Adrenal gland (tissue), 12 donors: ENCODE measurements around the gene SLC22A4. TPM values are rescaled to one million over a fixed set of nuclear protein-coding genes. Genes with fewer than 3 reads are reported as not detected.

ENCODE experiments used
- DNase-seq, 7 donors: peaks; one replicate each; pipeline ENCODE4 v3.0.0-alpha.2; 2019 to 2020
- H3K27ac ChIP-seq, 5 donors: fragments of 200-600 bp; sonication (generic) in 4 of 5; 1 replicate in 3 of 5; 2 replicates in 2 of 5; pipeline versions ENCODE4 v1.5.1 to v1.8.0; 2016 to 2020; ENCODE audit warnings: mild to moderate bottlenecking in 1 of 5
- H3K27me3 ChIP-seq: fragments of 200-600 bp; 2 replicates; pipeline ENCODE4 v1.8.0; 2021
- H3K36me3 ChIP-seq, 2 donors: fragments of 200-600 bp; replicated peaks in 1 of 2; 1 replicate in 1 of 2; 2 replicates in 1 of 2; pipeline versions ENCODE4 v1.5.1 to v1.8.0; 2018 to 2022
- H3K4me1 ChIP-seq, 2 donors: fragments of 200-600 bp; replicated peaks in 1 of 2; 1 replicate in 1 of 2; 2 replicates in 1 of 2; pipeline versions ENCODE4 v1.5.1 to v1.8.0; 2018 to 2021
- H3K4me3 ChIP-seq, 4 donors: fragments of 200-600 bp; sonication (generic) in 3 of 4; one replicate each; pipeline ENCODE4 v1.5.1; 2016 to 2018
- H3K9me3 ChIP-seq, 3 donors: fragments of 200-600 bp; sonication (generic) in 1 of 3; replicated peaks in 1 of 3; 1 replicate in 2 of 3; 2 replicates in 1 of 3; pipeline versions ENCODE4 v1.5.1 to v1.8.0; 2016 to 2021
- POLR2A ChIP-seq, 2 donors: fragments of 450-650 bp; IDR thresholded peaks; one replicate each; pipeline ENCODE4 v1.6.1; 2017; ENCODE audit warnings: antibody characterized with exemption in 2 of 2, mild to moderate bottlenecking in 2 of 2, moderate library complexity in 1 of 2
- WGBS, 4 donors: extraction: QIAGEN DNeasy Blood & Tissue Kit in 2 of 4; methylation state at CpG; one replicate each; pipeline versions ENCODE4 v1.1.5 to v1.1.7; 2013 to 2017; 5-methylcytosine and 5-hydroxymethylcytosine counted together
- intact Hi-C, 2 donors: fragments of 100-400 bp; cut with DNase I; formaldehyde crosslinking; loops; one replicate each; pipeline versions ENCODE4 v1.14.1 to v1.15.0; 2022 to 2023
- polyA plus RNA-seq, 3 donors: library from polyadenylated mRNA; stranded (reverse); fragments of 200-250 nt in 2 of 3; fragments of 350-450 nt in 1 of 3; fragmentation: Illumina TruSeq in 1 of 3; extraction: RNeasy Lipid Tissue Mini Kit (QIAGEN cat#74804) in 1 of 3; gene quantifications; one replicate each; pipeline ENCODE4 v1.2.3, GENCODE V29; 2013 to 2014
- total RNA-seq, 9 donors: library from RNA; depleted of rRNA in 4 of 9; stranded (reverse); fragments of >200 nt in 4 of 9; fragments of 120-200 nt in 1 of 9; fragmentation: NEBNext Ultra II Directional in 1 of 9; extraction: Animal tissue kit (Norgen Biotek cat#: 25700) in 1 of 9; gene quantifications; one replicate each; pipeline versions ENCODE4 v1.1.0 to v1.2.4, GENCODE V29; 2013 to 2023
- TF ChIP-seq, protein P1 (sequence below), 6 experiments: fragments of 450-650 bp in 4 of 6; fragments of 200-600 bp in 2 of 6; sonication (generic) in 1 of 6; IDR thresholded peaks; 1 replicate in 5 of 6; 2 replicates in 1 of 6; pipeline versions ENCODE4 v1.5.1 to v1.8.0; 2016 to 2021; ENCODE audit warnings: antibody characterized with exemption in 6 of 6, mild to moderate bottlenecking in 2 of 6, moderate library complexity in 1 of 6
- donor health status: healthy with polysubstance abuse.
- donor health status: Bipolar disorder and iron deficiency.
- donor health status: DM: yes; HTN: yes; CAD: no.
- donor health status: DM: no; HTN: no; CAD: no.
- donor health status: DM: no; HTN: no; CAD: no.
- donor health status: DM: yes; HTN: yes; CAD: no.

SLC22A4 gene
- total and polyA plus RNA-seq, 12 donors = 1.4 to 8.2 (median 3.2) TPM

DNA sequence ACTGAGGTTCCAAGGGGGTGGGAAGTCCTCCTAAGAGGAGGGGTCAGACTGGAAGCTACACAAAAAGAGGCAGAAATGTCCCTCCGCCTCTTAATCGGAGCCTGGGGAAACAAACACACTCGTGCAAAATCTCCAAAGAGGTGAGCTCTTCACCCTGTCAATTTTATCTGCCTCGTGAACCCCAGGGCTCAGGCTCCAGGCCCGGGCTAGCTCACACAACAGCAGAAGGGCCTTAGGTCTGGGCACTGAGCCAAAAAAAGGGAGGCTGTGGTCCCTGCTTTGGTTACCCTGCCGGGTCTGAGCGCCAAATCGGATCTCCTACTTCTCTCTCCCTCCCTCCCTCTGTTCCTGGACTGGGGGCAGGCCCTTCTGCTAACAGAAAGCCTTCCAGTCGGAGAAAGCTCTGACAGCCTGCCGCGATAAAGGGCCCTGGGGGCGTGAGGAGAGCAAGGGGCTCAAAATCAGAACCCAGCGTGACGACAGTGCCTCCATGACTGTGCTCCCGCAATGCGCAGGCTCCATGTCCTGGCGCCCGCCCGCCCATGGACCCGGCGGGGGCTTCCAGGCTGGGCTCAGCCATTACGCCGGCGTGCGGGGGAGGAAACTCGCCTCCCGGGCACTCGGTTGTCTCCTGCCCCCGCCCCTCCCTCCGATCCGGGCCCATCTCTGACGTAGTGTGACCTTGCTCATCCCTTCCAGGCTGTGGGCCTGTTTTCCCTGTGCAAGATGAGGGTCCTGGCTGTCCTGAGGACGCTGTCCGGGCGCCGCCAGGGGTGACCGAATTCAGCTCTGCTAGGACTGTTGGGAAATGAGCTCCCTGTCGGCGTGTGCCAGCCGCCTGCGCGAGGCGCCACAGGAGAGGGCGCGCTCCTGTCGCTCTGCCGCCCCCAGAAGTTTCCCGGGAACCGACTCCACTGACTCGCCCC lies 865 bp upstream of the SLC22A4 start:
- peak; percentile 21 to 65 for TF ChIP-seq POLR2A (IDR thresholded peaks at IDR 0.05)
- TF ChIP-seq, protein P1, sequence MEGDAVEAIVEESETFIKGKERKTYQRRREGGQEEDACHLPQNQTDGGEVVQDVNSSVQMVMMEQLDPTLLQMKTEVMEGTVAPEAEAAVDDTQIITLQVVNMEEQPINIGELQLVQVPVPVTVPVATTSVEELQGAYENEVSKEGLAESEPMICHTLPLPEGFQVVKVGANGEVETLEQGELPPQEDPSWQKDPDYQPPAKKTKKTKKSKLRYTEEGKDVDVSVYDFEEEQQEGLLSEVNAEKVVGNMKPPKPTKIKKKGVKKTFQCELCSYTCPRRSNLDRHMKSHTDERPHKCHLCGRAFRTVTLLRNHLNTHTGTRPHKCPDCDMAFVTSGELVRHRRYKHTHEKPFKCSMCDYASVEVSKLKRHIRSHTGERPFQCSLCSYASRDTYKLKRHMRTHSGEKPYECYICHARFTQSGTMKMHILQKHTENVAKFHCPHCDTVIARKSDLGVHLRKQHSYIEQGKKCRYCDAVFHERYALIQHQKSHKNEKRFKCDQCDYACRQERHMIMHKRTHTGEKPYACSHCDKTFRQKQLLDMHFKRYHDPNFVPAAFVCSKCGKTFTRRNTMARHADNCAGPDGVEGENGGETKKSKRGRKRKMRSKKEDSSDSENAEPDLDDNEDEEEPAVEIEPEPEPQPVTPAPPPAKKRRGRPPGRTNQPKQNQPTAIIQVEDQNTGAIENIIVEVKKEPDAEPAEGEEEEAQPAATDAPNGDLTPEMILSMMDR (IDR thresholded peaks at IDR 0.05) = peak in 2 of 6 experiments; percentile 0 to 3
- intact Hi-C loops = loop anchor here in 1 of 2 donors (10.0 kb wide), 1 partner anchor 71 kb away; the partner anchor contains the start of gene SLC22A5
- WGBS, 4 donors = 1 to 10% (median 4%) methylated on average over 10 to 50 of the region's 50 CpGs

DNA sequence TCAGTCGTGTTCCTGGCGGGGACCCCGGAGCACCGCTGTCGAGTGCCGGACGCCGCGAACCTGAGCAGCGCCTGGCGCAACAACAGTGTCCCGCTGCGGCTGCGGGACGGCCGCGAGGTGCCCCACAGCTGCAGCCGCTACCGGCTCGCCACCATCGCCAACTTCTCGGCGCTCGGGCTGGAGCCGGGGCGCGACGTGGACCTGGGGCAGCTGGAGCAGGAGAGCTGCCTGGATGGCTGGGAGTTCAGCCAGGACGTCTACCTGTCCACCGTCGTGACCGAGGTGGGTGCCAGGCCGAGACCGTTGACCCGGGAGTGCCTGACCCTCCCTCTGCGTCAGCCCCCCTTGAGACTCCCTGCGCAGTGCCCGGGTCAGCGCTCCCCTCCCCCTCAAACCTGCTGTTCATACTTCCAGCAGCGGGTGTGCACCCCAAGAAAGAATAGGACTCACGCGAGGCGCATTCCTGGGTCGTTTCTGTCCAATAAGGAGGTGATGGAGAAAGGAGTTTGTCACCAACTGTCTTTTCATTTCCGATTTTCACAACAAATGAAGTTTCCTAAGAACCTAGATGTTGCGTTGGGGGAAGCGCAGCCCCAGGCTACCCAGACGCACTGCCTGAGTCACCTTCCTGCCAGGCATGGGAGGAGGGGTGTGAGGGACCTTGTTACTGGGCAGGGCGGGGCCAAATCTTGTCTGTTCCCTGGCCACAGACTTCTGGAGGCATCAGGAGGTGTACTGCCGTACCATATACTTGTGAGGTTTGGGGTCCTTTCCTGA lies 722 bp downstream of the SLC22A4 start:
- intact Hi-C loops = loop anchor here in 1 of 2 donors (10.0 kb wide), 1 partner anchor 70 kb away; the partner anchor contains the start of gene SLC22A5
- peak; percentile 73 to 94 (median 91) for DNase-seq
- WGBS, 4 donors = 2 to 19% (median 5%) methylated on average over 11 to 50 of the region's 50 CpGs
- Histone ChIP-seq H3K4me1 (peaks cover 0 to 22% of the 10 kb centered on the region in 2 donors), H3K27me3 (no peaks in the 10 kb centered on the region), H3K9me3 (no peaks in the 10 kb centered on the region), H3K4me3 (peak overlapping the region in 3 of 4 donors; percentile 42 to 73 (median 68)), H3K27ac (peak overlapping the region; percentile 92 to 100 (median 99)), H3K36me3 (no peaks in the 10 kb centered on the region)
- peak in 1 of 2 donors; percentile 40 for TF ChIP-seq POLR2A (IDR thresholded peaks at IDR 0.05)
- TF ChIP-seq, protein P1 (IDR thresholded peaks at IDR 0.05) = no peak

More for the DNA sequence above, 865 bp upstream of the SLC22A4 start:
- Histone ChIP-seq H3K4me3 (peak overlapping the region; percentile 27 to 73 (median 66)), H3K27me3 (no peaks in the 10 kb centered on the region), H3K4me1 (peaks cover 0 to 22% of the 10 kb centered on the region in 2 donors), H3K9me3 (no peaks in the 10 kb centered on the region), H3K27ac (peak overlapping the region; percentile 92 to 100 (median 99)), H3K36me3 (no peaks in the 10 kb centered on the region)
- DNase-seq = peak; percentile 92 to 97 (median 94)

DNA sequence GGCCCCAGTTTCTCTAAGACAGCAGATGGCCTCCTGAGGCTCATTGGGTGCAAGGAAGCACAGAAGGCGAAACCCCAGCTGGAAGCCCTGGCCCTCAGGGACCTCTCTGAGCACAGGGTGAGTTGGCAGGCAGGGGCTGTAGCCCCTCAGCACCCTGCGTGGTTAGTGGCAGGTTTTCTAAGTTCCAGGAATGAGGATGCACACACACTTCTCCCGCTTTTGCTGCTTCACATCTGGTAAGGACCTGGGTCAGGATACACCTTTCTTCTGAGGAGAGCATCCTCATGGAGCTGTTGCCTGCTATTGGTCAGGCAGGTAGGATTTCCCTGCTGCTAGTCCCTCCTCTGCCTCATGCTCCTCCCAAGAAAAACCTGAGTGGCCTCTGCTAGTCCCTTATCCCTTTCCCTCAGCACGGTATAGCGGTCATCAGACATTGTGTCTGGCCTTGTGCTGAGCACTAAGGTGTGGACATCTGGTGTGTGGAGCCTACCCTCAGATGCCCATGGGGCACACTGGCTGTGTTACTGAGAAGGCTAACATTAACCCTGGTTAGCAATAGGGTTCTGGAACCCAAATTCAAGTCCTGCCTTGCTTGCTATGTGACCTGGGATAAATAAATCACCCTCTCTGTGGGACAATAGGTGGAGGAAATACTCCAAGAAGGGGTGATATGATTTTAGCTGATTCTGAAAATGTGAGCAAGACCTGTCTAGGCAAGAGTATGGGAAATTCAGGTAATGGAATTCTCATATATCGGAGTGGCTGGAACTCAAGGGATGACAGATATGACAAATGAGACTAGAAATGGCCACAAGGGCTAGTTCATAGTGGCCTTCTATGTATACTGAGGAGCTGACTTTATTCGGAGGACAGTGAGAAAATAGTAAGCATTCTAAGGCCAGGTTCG lies 1.6 kb downstream of the SLC22A4 start:
- WGBS, 4 donors = 82 to 92% (median 85%) methylated on average over 4 to 8 of the region's 8 CpGs
- H3K4me3 ChIP-seq = peak overlapping the region in 1 of 4 donors; percentile 73
- no peaks in the 10 kb centered on the region for H3K9me3 ChIP-seq
- TF ChIP-seq, protein P1 (IDR thresholded peaks at IDR 0.05) = no peak
- TF ChIP-seq POLR2A (IDR thresholded peaks at IDR 0.05) = no peak
- H3K27me3 ChIP-seq = no peaks in the 10 kb centered on the region
- H3K4me1 ChIP-seq = peaks cover 0 to 22% of the 10 kb centered on the region in 2 donors
- peak overlapping the region in 3 of 5 donors; percentile 97 to 100 (median 99) for H3K27ac ChIP-seq
- peak in 1 of 7 donors; percentile 58 for DNase-seq
- intact Hi-C loops = loop anchor here in 1 of 2 donors (10.0 kb wide), 1 partner anchor 69 kb away; the partner anchor contains the start of gene SLC22A5
- H3K36me3 ChIP-seq = no peaks in the 10 kb centered on the region
